HG03064 (cell line): ENCODE measurements around the gene LRRTM4.

Experiments
- ATAC-seq: cut with Tn5 transposase; IDR thresholded peaks from one replicate; pipeline ENCODE4 v1.9.1; 2021; ENCODE audit warnings: low read depth; ENCODE audit not compliant: unreplicated experiment

Gene LRRTM4

DNA sequence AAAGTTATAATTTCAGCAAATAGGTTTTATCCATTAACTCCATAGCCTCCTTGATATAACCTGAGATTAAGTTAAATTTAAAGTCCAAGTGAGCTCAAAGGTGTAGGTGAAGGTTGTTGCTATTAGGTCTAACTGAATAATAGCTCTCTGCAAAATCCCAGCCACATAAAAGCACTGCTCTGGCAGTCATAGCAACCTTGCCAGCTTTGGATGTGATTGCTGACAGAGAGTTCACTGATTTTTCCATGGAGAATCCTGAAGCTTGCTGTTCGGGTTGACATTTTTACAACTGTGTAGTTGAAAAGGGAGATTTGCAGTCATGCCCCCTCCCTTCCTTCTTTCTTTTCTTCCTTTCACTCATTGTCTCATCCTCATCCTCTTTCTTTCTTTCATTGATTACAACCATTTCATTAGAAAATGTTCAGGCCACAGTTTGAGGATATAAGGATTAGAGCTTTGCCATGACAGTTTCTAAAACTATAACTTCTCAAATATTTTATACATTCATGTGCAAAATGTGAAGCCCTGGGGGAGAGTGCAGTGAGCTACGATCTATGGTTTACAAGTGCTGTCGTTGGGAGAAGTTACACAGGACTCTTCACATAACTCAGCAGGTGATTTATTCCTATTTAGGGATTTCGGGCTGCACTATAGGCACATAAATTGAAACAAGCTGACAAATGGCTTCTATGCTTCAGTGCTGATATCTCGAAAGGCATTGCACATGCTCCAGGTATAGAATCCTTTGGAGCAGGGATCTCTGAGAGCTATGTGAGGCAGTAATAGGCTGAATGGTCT is 193.8 kb downstream of the LRRTM4 start:
- no peak for ATAC-seq

DNA sequence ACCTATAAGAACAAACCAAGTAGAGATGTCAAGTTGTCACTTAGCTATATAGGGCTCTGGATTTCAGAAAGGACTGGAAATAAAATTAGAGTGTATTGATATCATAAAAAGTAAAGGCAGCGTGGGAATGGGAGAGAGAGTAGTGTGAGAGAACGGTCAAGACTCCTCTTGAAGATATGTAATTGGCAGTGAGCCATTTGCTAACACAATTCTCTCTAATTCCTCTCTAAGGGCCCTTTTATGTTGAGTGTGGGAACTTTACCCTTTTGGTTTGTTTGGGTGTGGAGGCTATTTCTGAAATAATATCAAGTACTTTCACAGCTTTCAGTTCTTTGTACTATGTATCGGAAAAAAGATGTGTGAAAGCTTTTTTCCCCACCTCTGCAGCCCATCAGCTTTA is 196.8 kb downstream of the LRRTM4 start:
- no peak for ATAC-seq

DNA sequence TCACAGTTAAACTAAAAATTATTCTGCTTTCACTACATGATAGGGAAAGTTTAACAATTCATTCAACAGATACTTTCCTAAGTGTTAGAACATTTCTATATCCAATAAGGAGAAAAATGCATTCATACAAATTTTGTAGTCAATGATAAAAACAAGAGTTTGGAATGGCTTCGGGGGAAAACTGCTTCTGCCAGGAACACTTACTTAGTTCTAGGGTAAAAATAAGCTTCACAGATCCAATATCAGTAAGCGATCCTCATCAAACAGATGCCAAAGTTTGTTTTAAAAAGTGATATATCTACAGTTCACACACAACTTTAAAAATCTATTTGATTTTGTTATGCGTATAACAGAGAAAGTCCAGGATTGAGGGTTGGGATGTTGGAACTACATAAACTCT is 199.7 kb downstream of the LRRTM4 start:
- ATAC-seq, result no peak

GRCh38 chr2:77314721-77315120 is 207.5 kb downstream of the LRRTM4 start:
- ATAC-seq, result no peak

DNA sequence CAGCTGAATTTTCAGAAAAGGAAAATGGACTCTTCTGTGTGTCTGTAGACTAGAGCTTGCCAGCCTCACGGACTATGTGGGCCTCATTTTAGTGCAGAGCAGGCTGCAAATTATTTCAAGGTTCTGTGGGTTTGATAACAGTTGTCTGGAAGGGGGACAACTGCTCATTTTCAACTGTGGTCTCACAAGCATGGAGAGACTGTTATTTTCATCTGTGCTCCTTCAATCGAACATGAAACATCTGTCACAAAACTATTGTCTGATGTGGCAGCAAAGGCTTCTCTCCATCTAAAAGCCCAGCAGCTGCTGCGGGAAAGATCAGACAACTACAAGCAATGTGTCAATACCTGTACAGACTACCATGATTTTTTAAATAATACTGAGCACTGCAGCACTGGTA is 211.8 kb downstream of the LRRTM4 start:
- no peak for ATAC-seq

GRCh38 chr2:77309725-77310124 is 212.5 kb downstream of the LRRTM4 start:
- no peak for ATAC-seq

DNA sequence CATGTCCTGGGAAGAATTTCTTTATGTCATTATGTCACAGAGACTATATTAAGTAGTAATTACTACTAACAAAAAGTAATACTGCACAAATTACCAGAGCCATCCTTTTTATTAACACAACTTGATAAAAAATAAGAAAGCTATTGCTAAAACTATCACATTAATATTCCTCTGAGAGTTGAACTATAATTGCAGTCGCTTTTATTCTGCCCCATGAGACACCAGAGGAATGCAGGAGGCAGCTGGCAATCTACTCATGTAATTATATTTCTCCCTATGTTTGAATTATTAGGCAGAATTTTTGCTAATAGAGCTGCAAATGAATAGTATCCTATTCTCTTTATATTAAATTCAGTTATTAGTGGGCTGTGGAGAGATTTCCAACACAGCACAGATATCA is 220.7 kb downstream of the LRRTM4 start:
- ATAC-seq, result no peak

GRCh38 chr2:77296791-77297190 is 225.4 kb downstream of the LRRTM4 start:
- ATAC-seq, result no peak

- no peak for ATAC-seq
These were observed 227.7 kb downstream of the LRRTM4 start for GRCh38 chr2:77294474-77294873.

DNA sequence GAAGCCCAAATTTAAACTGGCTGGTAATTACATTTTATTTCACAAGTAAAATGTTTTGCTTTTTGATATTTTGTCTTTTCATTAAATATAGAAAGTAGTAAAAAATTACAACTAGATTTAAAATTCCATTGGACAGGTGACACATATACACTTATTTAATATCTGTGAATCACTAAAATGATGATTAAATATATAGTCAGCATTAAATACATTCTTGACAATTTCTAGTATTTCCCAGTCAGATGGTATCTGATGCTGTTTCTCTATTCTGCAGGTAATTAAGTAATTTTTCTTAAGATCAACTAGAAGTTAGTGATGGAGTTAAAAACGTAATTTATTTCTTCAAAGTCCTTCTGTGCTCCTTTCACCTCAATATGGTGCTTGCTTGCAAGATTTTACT is 237.8 kb downstream of the LRRTM4 start:
- ATAC-seq, result no peak

- ATAC-seq, result no peak
These were observed 250.9 kb downstream of the LRRTM4 start for GRCh38 chr2:77271262-77271661.

GRCh38 chr2:77270433-77270832 is 251.7 kb downstream of the LRRTM4 start:
- no peak for ATAC-seq

GRCh38 chr2:77268626-77269025 is 253.6 kb downstream of the LRRTM4 start:
- ATAC-seq, result no peak

DNA sequence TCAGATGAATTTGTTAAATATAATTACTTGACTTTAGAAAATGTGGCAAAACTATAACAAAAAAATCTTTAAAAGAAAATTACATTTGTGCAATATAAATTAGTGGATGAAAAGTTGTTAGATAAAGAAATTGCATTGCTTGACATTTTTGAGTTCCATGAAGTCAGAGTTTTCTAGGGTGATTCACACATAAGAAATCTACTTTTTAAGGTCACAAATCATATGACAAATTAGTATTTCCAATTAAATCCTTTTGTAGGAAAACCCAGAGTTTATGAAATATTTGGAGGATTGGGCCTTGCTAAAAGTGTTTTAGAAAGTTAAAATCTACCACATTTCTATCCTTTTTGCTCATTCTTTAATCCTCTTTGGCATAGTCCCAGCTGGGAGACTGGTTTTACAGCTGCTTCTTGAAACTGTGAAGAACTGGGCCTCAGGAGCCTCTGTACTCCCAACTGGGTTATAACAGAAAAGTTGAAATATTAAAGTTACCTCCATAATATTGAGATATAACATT is 289.2 kb downstream of the LRRTM4 start:
- no peak for ATAC-seq

GRCh38 chr2:77228391-77228790 is 293.8 kb downstream of the LRRTM4 start:
- ATAC-seq, result no peak

GRCh38 chr2:77210725-77211124 is 311.5 kb downstream of the LRRTM4 start:
- no peak for ATAC-seq

DNA sequence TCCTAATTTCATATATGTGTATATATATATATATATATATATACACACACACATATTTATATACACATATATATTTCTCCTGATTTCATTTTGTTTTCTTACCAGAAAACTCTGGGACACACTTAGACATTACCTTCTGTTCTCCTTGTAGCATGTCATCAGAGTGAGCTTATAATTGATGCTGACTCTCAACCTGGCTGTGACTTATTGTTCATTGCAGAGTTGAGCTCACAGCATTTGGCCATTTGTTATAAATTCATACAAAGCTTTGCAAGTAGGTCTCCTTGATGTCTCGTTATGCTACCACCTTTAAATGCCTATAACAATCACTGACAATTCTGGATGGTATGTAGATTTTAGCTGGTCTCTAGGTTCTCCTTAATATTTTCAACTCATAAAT is 314.8 kb downstream of the LRRTM4 start:
- no peak for ATAC-seq

GRCh38 chr2:77201755-77202154 is 320.4 kb downstream of the LRRTM4 start:
- ATAC-seq, result no peak

- ATAC-seq, result no peak
These were observed 322.8 kb downstream of the LRRTM4 start for GRCh38 chr2:77199411-77199810.

DNA sequence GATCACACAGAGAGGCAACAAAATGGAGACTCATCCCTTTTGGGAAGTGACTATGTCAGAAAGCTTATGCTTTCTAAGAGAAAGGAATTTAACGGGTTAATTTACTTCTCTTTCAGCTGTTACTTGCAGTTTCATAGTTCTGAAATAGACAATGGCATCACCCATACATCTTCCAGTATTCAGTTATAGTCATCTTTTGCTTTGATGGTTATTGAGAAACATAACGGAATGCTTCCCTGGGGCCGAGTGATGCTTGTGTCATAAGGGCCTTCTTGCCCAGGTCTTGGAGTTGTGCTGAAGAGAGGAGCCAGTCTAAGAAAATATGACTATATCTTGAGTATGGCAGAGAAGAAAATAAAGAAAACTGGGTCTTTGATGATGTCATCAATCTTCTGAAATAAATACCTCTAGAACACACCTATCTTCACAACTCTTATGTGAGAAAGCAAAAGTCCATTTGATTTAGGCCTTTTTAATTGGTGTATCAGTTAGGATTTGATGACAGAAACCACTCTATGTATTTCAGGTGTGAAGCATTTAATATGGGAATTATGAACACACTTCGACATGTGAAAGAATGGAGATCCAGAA is 328.2 kb downstream of the LRRTM4 start:
- no peak for ATAC-seq

DNA sequence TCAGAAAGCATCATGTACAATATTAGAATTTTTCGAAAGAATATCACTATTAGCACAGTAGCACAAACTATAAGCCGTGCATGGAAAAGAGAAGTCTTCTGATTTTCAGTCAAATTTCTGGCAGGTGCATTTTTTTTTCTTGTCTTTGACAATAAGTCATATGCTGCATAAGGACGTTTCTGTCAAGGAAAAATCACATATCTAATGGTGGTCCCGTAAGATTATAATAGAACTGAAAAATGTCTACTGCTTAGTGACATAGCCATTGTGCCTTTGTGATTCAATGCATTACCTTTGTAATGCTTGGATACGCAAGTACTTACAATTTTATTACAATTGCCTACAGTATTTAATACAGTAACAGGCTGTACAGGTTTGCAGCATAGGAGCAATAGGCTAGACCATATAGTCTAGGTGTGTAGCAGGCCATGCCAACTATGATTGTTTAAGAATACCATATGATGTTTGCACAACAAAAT is 329.3 kb downstream of the LRRTM4 start:
- ATAC-seq, result no peak

DNA sequence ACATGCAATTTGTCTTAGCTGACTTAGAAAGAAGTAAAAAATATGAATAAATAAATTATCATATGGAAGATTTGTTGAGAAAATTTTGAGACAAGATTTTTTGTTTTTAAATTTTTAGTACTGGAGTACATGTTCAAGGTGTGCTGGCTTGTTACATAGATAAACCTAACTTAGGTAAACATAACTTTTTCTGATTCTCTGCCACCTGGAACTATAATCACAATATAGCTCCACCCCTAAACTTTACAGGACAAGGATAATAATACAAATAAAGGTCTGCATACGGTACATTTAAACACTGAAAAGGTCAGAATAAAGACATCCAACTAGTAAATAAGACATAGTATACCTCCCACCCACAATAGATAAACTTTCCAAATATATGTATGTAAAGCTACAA is 330.5 kb downstream of the LRRTM4 start:
- ATAC-seq, result no peak
